Activated naive CD4-positive, alpha-beta T cell treated with anti-CD3 and anti-CD28 coated beads, Interleukin-2, amount 50 U/mL, for 16 hours (primary cell): ENCODE data around the gene NDUFS6.
A peak's percentile ranks its signal among the peaks of the same experiment; 100 is the strongest.

Source experiments
- DNase-seq: peaks from one replicate; pipeline ENCODE4 v3.0.0-alpha.2; 2020

Gene NDUFS6

GRCh38 chr5:1801222-1801966, at the start of gene NDUFS6:
NDUFS6 (plus strand) TSS chr5:1801407; CDS start chr5:1801418, 11 bp downstream.
- peak; percentile 84 for DNase-seq

GRCh38 chr5:1751864-1752822, 49.1 kb upstream of the NDUFS6 start:
- no peak for DNase-seq

- DNase-seq = no peak
Observed at GRCh38 chr5:1752881-1753280, 48.3 kb upstream of the NDUFS6 start.

GRCh38 chr5:1753490-1753889, 47.7 kb upstream of the NDUFS6 start:
- no peak for DNase-seq

GRCh38 chr5:1754531-1755220, 46.5 kb upstream of the NDUFS6 start:
- DNase-seq = no peak

- no peak for DNase-seq
Observed at GRCh38 chr5:1755321-1755949, 45.8 kb upstream of the NDUFS6 start.

- DNase-seq = no peak
Observed at GRCh38 chr5:1756481-1756880, 44.7 kb upstream of the NDUFS6 start.

GRCh38 chr5:1757511-1757910, 43.7 kb upstream of the NDUFS6 start:
- no peak for DNase-seq

GRCh38 chr5:1758574-1758973, 42.6 kb upstream of the NDUFS6 start:
- DNase-seq = no peak

GRCh38 chr5:1759378-1759970, 41.7 kb upstream of the NDUFS6 start:
- no peak for DNase-seq

- DNase-seq = no peak
Observed at GRCh38 chr5:1760231-1760630, 41.0 kb upstream of the NDUFS6 start.

GRCh38 chr5:1760656-1761452, 40.4 kb upstream of the NDUFS6 start:
- no peak for DNase-seq

GRCh38 chr5:1761453-1761755, 39.8 kb upstream of the NDUFS6 start:
- no peak for DNase-seq

- no peak for DNase-seq
Observed at GRCh38 chr5:1762121-1762882, 38.9 kb upstream of the NDUFS6 start.

- no peak for DNase-seq
Observed at GRCh38 chr5:1762883-1763547, 38.2 kb upstream of the NDUFS6 start.

- peak; percentile 37 for DNase-seq
Observed at GRCh38 chr5:1763548-1763911, 37.7 kb upstream of the NDUFS6 start.

- DNase-seq = no peak
Observed at GRCh38 chr5:1763960-1764605, 37.1 kb upstream of the NDUFS6 start.

GRCh38 chr5:1764606-1764960, 36.6 kb upstream of the NDUFS6 start:
- no peak for DNase-seq

- no peak for DNase-seq
Observed at GRCh38 chr5:1765141-1765879, 35.9 kb upstream of the NDUFS6 start.
